ENCODE data around the gene CUTC.

Gene CUTC

DNA sequence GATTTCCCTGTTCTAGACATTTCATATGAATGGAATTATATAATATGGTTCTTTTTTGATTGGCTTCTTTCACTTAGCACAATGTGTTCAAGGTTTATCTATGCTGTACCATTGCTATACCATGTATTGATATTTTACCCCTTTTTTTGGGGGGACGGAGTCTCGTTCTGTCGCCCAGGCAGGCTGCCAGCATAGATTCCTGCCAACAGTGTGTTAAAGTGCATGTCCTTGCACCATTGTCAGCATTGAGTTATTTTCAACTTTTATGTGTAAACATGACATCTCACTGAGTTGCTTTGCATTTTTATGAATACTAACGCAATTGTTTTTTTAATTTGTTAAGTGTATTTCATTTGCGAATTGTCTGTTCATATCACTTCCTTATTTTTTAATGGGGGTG lies 55.3 kb downstream of the CUTC start:
- Histone ChIP-seq H3K4me1 (ENCODE audit: insufficient read depth, low read length, poor library complexity, severe bottlenecking) (no peaks in the 10 kb centered on the region), H4K20me1 (ENCODE audit: insufficient read depth, low read length, poor library complexity, severe bottlenecking) (no peaks in the 10 kb centered on the region), H3K36me3 (ENCODE audit: insufficient read depth, low read length) (no peaks in the 10 kb centered on the region), H2AFZ (ENCODE audit: low read length) (no peak overlapping the region), H3K79me2 (ENCODE audit: insufficient read depth, low read length) (no peaks in the 10 kb centered on the region), H3F3A (ENCODE audit: low read depth) (no peaks in the 10 kb centered on the region), H3K9ac (ENCODE audit: low read depth, low read length, poor library complexity, severe bottlenecking) (no peak overlapping the region), H3K4me2 (ENCODE audit: low read depth, low read length, poor library complexity, severe bottlenecking) (no peak overlapping the region), H3K9me3 (ENCODE audit: insufficient read depth, low read depth, low read length) (no peaks in the 10 kb centered on the region), H3K27me3 (ENCODE audit: insufficient read depth, low read length, poor library complexity, severe bottlenecking) (no peaks in the 10 kb centered on the region), H3K9me2 (replicated peaks; ENCODE audit: low read depth, low read length) (no peaks in the 10 kb centered on the region), H3K4me3 (ENCODE audit: low read length, poor library complexity, severe bottlenecking) (no peak overlapping the region)
- TF ChIP-seq, protein P1, sequence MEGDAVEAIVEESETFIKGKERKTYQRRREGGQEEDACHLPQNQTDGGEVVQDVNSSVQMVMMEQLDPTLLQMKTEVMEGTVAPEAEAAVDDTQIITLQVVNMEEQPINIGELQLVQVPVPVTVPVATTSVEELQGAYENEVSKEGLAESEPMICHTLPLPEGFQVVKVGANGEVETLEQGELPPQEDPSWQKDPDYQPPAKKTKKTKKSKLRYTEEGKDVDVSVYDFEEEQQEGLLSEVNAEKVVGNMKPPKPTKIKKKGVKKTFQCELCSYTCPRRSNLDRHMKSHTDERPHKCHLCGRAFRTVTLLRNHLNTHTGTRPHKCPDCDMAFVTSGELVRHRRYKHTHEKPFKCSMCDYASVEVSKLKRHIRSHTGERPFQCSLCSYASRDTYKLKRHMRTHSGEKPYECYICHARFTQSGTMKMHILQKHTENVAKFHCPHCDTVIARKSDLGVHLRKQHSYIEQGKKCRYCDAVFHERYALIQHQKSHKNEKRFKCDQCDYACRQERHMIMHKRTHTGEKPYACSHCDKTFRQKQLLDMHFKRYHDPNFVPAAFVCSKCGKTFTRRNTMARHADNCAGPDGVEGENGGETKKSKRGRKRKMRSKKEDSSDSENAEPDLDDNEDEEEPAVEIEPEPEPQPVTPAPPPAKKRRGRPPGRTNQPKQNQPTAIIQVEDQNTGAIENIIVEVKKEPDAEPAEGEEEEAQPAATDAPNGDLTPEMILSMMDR (conservative IDR thresholded peaks at IDR 0.05; ENCODE audit: low read length) = no peak

- no peaks in the 10 kb centered on the region for H3K9me3 ChIP-seq (ENCODE audit: insufficient read depth, low read depth, low read length)
- no peaks in the 10 kb centered on the region for H3K79me2 ChIP-seq (ENCODE audit: insufficient read depth, low read length)
- H4K20me1 ChIP-seq (ENCODE audit: insufficient read depth, low read length, poor library complexity, severe bottlenecking) = no peaks in the 10 kb centered on the region
- H3K9me2 ChIP-seq (replicated peaks; ENCODE audit: low read depth, low read length) = no peaks in the 10 kb centered on the region
- H3K36me3 ChIP-seq (ENCODE audit: insufficient read depth, low read length) = no peaks in the 10 kb centered on the region
- no peak overlapping the region for H2AFZ ChIP-seq (ENCODE audit: low read length)
- H3K9ac ChIP-seq (ENCODE audit: low read depth, low read length, poor library complexity, severe bottlenecking) = no peak overlapping the region
- H3F3A ChIP-seq (ENCODE audit: low read depth) = no peaks in the 10 kb centered on the region
- H3K4me3 ChIP-seq (ENCODE audit: low read length, poor library complexity, severe bottlenecking) = no peak overlapping the region
- H3K4me2 ChIP-seq (ENCODE audit: low read depth, low read length, poor library complexity, severe bottlenecking) = no peak overlapping the region
- no peak for TF ChIP-seq EZH2phosphoT487 (IDR thresholded peaks at IDR 0.05; ENCODE audit: borderline replicate concordance)
- TF ChIP-seq, protein P1 (conservative IDR thresholded peaks at IDR 0.05; ENCODE audit: low read length) = no peak
- H3K4me1 ChIP-seq (ENCODE audit: insufficient read depth, low read length, poor library complexity, severe bottlenecking) = no peaks in the 10 kb centered on the region
- no peaks in the 10 kb centered on the region for H3K27me3 ChIP-seq (ENCODE audit: insufficient read depth, low read length, poor library complexity, severe bottlenecking)
These were observed 55.9 kb downstream of the CUTC start for GRCh38 chr10:99787782-99788445.

- H3K9ac ChIP-seq (ENCODE audit: low read depth, low read length, poor library complexity, severe bottlenecking) = no peak overlapping the region
- no peak overlapping the region for H3K4me2 ChIP-seq (ENCODE audit: low read depth, low read length, poor library complexity, severe bottlenecking)
- H3K4me3 ChIP-seq (ENCODE audit: low read length, poor library complexity, severe bottlenecking) = no peak overlapping the region
- no peaks in the 10 kb centered on the region for H3K36me3 ChIP-seq (ENCODE audit: insufficient read depth, low read length)
- no peaks in the 10 kb centered on the region for H3K9me2 ChIP-seq (replicated peaks; ENCODE audit: low read depth, low read length)
- no peaks in the 10 kb centered on the region for H3K27me3 ChIP-seq (ENCODE audit: insufficient read depth, low read length, poor library complexity, severe bottlenecking)
- H3K9me3 ChIP-seq (ENCODE audit: insufficient read depth, low read depth, low read length) = no peaks in the 10 kb centered on the region
- H3F3A ChIP-seq (ENCODE audit: low read depth) = no peaks in the 10 kb centered on the region
- TF ChIP-seq, protein P1 (conservative IDR thresholded peaks at IDR 0.05; ENCODE audit: low read length) = no peak
- no peak for TF ChIP-seq EZH2phosphoT487 (IDR thresholded peaks at IDR 0.05; ENCODE audit: borderline replicate concordance)
- no peaks in the 10 kb centered on the region for H4K20me1 ChIP-seq (ENCODE audit: insufficient read depth, low read length, poor library complexity, severe bottlenecking)
- H3K79me2 ChIP-seq (ENCODE audit: insufficient read depth, low read length) = no peaks in the 10 kb centered on the region
- H3K4me1 ChIP-seq (ENCODE audit: insufficient read depth, low read length, poor library complexity, severe bottlenecking) = no peaks in the 10 kb centered on the region
- no peak overlapping the region for H2AFZ ChIP-seq (ENCODE audit: low read length)
These were observed 56.7 kb downstream of the CUTC start for GRCh38 chr10:99788598-99789256.

Data from Loucy (cell line).